Uterus (tissue), 2 donors: Measurements from ENCODE around the gene FER.

Experiments used
- CTCF ChIP-seq, 4 experiments: fragments of 200-600 bp in 2 of 4; fragments of 450-650 bp in 2 of 4; sonication (generic) in 2 of 4; IDR thresholded peaks; one replicate each; pipeline ENCODE4 v1.5.1; 2016 to 2019; ENCODE audit warnings: antibody characterized with exemption in 4 of 4, mild to moderate bottlenecking in 2 of 4, moderate library complexity in 1 of 4
- POLR2A ChIP-seq, 2 donors: fragments of 450-650 bp; IDR thresholded peaks; one replicate each; pipeline ENCODE4 v1.6.1; 2016; ENCODE audit warnings: antibody characterized with exemption in 2 of 2, mild to moderate bottlenecking in 1 of 2, moderate library complexity in 1 of 2

- no peak for TF ChIP-seq POLR2A (IDR thresholded peaks at IDR 0.05)
- no peak for TF ChIP-seq CTCF (IDR thresholded peaks at IDR 0.05)
These were observed 364.0 kb downstream of the FER start for GRCh38 chr5:109111680-109112079.
